Upper lobe of right lung (tissue), 1 donor: ENCODE measurements around the gene CAPZB. TPM values are rescaled to one million over a fixed set of nuclear protein-coding genes. Genes with fewer than 3 reads are reported as not detected.

Source experiments
- ATAC-seq: fragments of 200-7000 bp; cut with Tn5 transposase; one replicate; pipeline ENCODE4 v1.9.1; 2020; ENCODE audit warnings: mild to moderate bottlenecking, moderate library complexity
- DNase-seq: peaks from one replicate; pipeline ENCODE4 v3.0.0-alpha.2; 2020
- H3K27ac ChIP-seq: fragments of 200-600 bp; one replicate; pipeline ENCODE4 v1.8.0; 2022
- H3K27me3 ChIP-seq: fragments of 200-600 bp; one replicate; pipeline ENCODE4 v1.8.0; 2022; ENCODE audit warnings: mild to moderate bottlenecking
- H3K36me3 ChIP-seq: fragments of 200-600 bp; one replicate; pipeline ENCODE4 v1.8.0; 2022
- H3K4me1 ChIP-seq: fragments of 200-600 bp; one replicate; pipeline ENCODE4 v1.8.0; 2022
- H3K4me3 ChIP-seq: fragments of 200-600 bp; one replicate; pipeline ENCODE4 v1.8.0; 2022; ENCODE audit warnings: mild to moderate bottlenecking
- H3K9me3 ChIP-seq: fragments of 200-600 bp; one replicate; pipeline ENCODE4 v1.8.0; 2022
- CTCF ChIP-seq: fragments of 200-600 bp; IDR thresholded peaks from one replicate; pipeline ENCODE4 v1.8.0; 2022; ENCODE audit warnings: antibody characterized with exemption
- intact Hi-C: fragments of 100-400 bp; cut with DNase I; formaldehyde crosslinking; loops from one replicate; pipeline ENCODE4 v1.11.0; 2022
- total RNA-seq: library from RNA; stranded (reverse); fragmentation: NEBNext Ultra II Directional; extraction: Animal tissue kit (Norgen Biotek cat#: 25700); gene quantifications from one replicate; pipeline ENCODE4 v1.2.1, GENCODE V29; 2021
- donor health status: DM: no; HTN: yes; CAD: no; lungs with severe emphysema.

CAPZB gene
- total RNA-seq, 1 donor from 2014 or later = 237 TPM

GRCh38 chr1:19325368-19325957 lies 159.9 kb downstream of the CAPZB start:
- H3K36me3 ChIP-seq = peaks cover 55% of the 10 kb centered on the region
- H3K4me3 ChIP-seq = no peak overlapping the region

GRCh38 chr1:19324665-19324990 lies 160.7 kb downstream of the CAPZB start:
- H3K4me1 ChIP-seq = no peaks in the 10 kb centered on the region
- ATAC-seq = no peak
- no peak for TF ChIP-seq CTCF
- no peaks in the 10 kb centered on the region for H3K9me3 ChIP-seq
- H3K27me3 ChIP-seq = no peaks in the 10 kb centered on the region
- H3K4me3 ChIP-seq = no peak overlapping the region
- no peak for DNase-seq
- no peak overlapping the region for H3K27ac ChIP-seq
- intact Hi-C loops = no loop called here
- peaks cover 55% of the 10 kb centered on the region for H3K36me3 ChIP-seq

More at GRCh38 chr1:19325368-19325957, 159.9 kb downstream of the CAPZB start:
- TF ChIP-seq CTCF = no peak
- intact Hi-C loops = no loop called here
- DNase-seq (no peak), ATAC-seq (no peak)
- H3K4me1 ChIP-seq = no peaks in the 10 kb centered on the region
- H3K27me3 ChIP-seq = no peaks in the 10 kb centered on the region
- no peak overlapping the region for H3K27ac ChIP-seq
- H3K9me3 ChIP-seq = no peaks in the 10 kb centered on the region

- DNase-seq (no peak), ATAC-seq (no peak)
- no peak overlapping the region for H3K27ac ChIP-seq
- H3K27me3 ChIP-seq = no peaks in the 10 kb centered on the region
- H3K36me3 ChIP-seq = peaks cover 58% of the 10 kb centered on the region
- H3K4me1 ChIP-seq = no peaks in the 10 kb centered on the region
- H3K4me3 ChIP-seq = no peak overlapping the region
- H3K9me3 ChIP-seq = no peaks in the 10 kb centered on the region
- no peak for TF ChIP-seq CTCF
- intact Hi-C loops = no loop called here
These were observed 161.2 kb downstream of the CAPZB start for GRCh38 chr1:19323987-19324664.

GRCh38 chr1:19322481-19322880 lies 162.9 kb downstream of the CAPZB start:
- H3K9me3 ChIP-seq = no peaks in the 10 kb centered on the region
- TF ChIP-seq CTCF = no peak
- H3K27me3 ChIP-seq = no peaks in the 10 kb centered on the region
- H3K27ac ChIP-seq = no peak overlapping the region
- DNase-seq (no peak), ATAC-seq (no peak)
- intact Hi-C loops = no loop called here
- H3K36me3 ChIP-seq = peaks cover 51% of the 10 kb centered on the region
- H3K4me1 ChIP-seq = no peaks in the 10 kb centered on the region
- H3K4me3 ChIP-seq = no peak overlapping the region

GRCh38 chr1:19321071-19321470 lies 164.3 kb downstream of the CAPZB start:
- ATAC-seq (no peak), DNase-seq (no peak)
- Histone ChIP-seq H3K4me1 (no peaks in the 10 kb centered on the region), H3K27ac (no peak overlapping the region), H3K4me3 (no peak overlapping the region), H3K27me3 (no peaks in the 10 kb centered on the region), H3K9me3 (no peaks in the 10 kb centered on the region), H3K36me3 (peaks cover 43% of the 10 kb centered on the region)
- intact Hi-C loops = no loop called here
- TF ChIP-seq CTCF = no peak

- Histone ChIP-seq H3K4me1 (no peaks in the 10 kb centered on the region), H3K9me3 (no peaks in the 10 kb centered on the region), H3K27ac (no peak overlapping the region), H3K36me3 (peaks cover 25% of the 10 kb centered on the region), H3K27me3 (no peaks in the 10 kb centered on the region), H3K4me3 (no peak overlapping the region)
- DNase-seq = no peak
- no peak for ATAC-seq
- no peak for TF ChIP-seq CTCF
- intact Hi-C loops = no loop called here
These were observed 166.1 kb downstream of the CAPZB start for GRCh38 chr1:19319196-19319595.
